GM23338 (cell line): ENCODE results near the gene ABCA13. TPM values are rescaled to one million over a fixed set of nuclear protein-coding genes. Genes with fewer than 3 reads are reported as not detected.

Experiments
- ATAC-seq: fragments of 200-7000 bp; cut with Tn5 transposase; 3 replicates; pipeline ENCODE4 v1.9.1; 2020
- DNase-seq: peaks from one replicate; pipeline ENCODE4 v3.0.0-alpha.2; 2015; ENCODE audit warnings: low spot score
- H2AFZ ChIP-seq: fragments of 200-600 bp; sonication (generic); 2 replicates; pipeline ENCODE4 v1.8.0; 2016; ENCODE audit warnings: antibody characterized with exemption, mild to moderate bottlenecking, moderate library complexity
- H3F3A ChIP-seq: fragments of 200-600 bp; sonication (generic); replicated peaks from 2 replicates; pipeline ENCODE4 v1.8.0; 2017; ENCODE audit warnings: antibody characterized with exemption, mixed run types, low read depth
- H3K27ac ChIP-seq: fragments of 200-600 bp; sonication (generic); 2 replicates; pipeline ENCODE4 v1.6.1; 2016; ENCODE audit warnings: low read depth
- H3K27me3 ChIP-seq: fragments of 200-600 bp; sonication (generic); 2 replicates; pipeline ENCODE4 v1.8.0; 2016; ENCODE audit warnings: mild to moderate bottlenecking, mixed run types, moderate library complexity; ENCODE audit not compliant: insufficient read depth
- H3K36me3 ChIP-seq: fragments of 200-600 bp; sonication (generic); 2 replicates; pipeline ENCODE4 v1.8.0; 2016; ENCODE audit warnings: mild to moderate bottlenecking; ENCODE audit not compliant: insufficient read depth
- H3K4me1 ChIP-seq: fragments of 200-600 bp; sonication (generic); 2 replicates; pipeline ENCODE4 v1.8.0; 2016; ENCODE audit warnings: mild to moderate bottlenecking, moderate library complexity; ENCODE audit not compliant: insufficient read depth
- H3K4me2 ChIP-seq: fragments of 200-600 bp; sonication (generic); 2 replicates; pipeline ENCODE4 v1.7.1; 2017; ENCODE audit warnings: mixed run types
- H3K4me3 ChIP-seq: fragments of 200-600 bp; sonication (generic); 2 replicates; pipeline ENCODE4 v1.6.1; 2016; ENCODE audit warnings: mixed run types
- H3K79me2 ChIP-seq: fragments of 200-600 bp; sonication (generic); replicated peaks from 2 replicates; pipeline ENCODE4 v1.8.0; 2017; ENCODE audit warnings: mild to moderate bottlenecking; ENCODE audit not compliant: insufficient read depth
- H3K9me2 ChIP-seq: fragments of 200-600 bp; sonication (generic); 2 replicates; pipeline ENCODE4 v1.8.0; 2017; ENCODE audit not compliant: insufficient read depth
- H4K20me1 ChIP-seq: fragments of 200-600 bp; sonication (generic); replicated peaks from 2 replicates; pipeline ENCODE4 v1.8.0; 2017; ENCODE audit warnings: mild to moderate bottlenecking; ENCODE audit not compliant: insufficient read depth
- H3K27ac Mint-ChIP-seq: 2 replicates; pipeline ENCODE4 v1.8.0; 2020; ENCODE audit warnings: inconsistent platforms, mild to moderate bottlenecking, moderate library complexity, mixed read lengths
- H3K27me3 Mint-ChIP-seq: 3 replicates; pipeline ENCODE4 v1.8.0; 2022; ENCODE audit warnings: low read depth, mild to moderate bottlenecking, moderate library complexity, mixed read lengths, inconsistent platforms; ENCODE audit not compliant: insufficient read depth, poor library complexity
- H3K36me3 Mint-ChIP-seq: 3 replicates; pipeline ENCODE4 v1.8.0; 2021; ENCODE audit warnings: low read depth, mild to moderate bottlenecking, inconsistent platforms, moderate library complexity, mixed read lengths
- H3K4me1 Mint-ChIP-seq: 3 replicates; pipeline ENCODE4 v1.8.0; 2020; ENCODE audit warnings: mild to moderate bottlenecking, inconsistent platforms, mixed read lengths
- H3K4me3 Mint-ChIP-seq: 3 replicates; pipeline ENCODE4 v1.8.0; 2021; ENCODE audit warnings: moderate library complexity, mild to moderate bottlenecking, inconsistent platforms, mixed read lengths
- H3K9me3 Mint-ChIP-seq: 3 replicates; pipeline ENCODE4 v1.8.0; 2020; ENCODE audit warnings: moderate library complexity, mild to moderate bottlenecking, inconsistent platforms, mixed read lengths
- CREB1 ChIP-seq: fragments of 250-450 bp; sonication (Bioruptor Pico); IDR thresholded peaks from 2 replicates; pipeline ENCODE4 v1.5.0; 2020; ENCODE audit warnings: low read depth, mild to moderate bottlenecking, moderate library complexity
- CTCF ChIP-seq, 2 experiments: fragments of 200-600 bp in 1 of 2; sonication (generic) in 1 of 2; conservative IDR thresholded peaks; 2 replicates each; pipeline versions ENCODE4 v1.5.1 to v1.6.1; 2016 to 2017; ENCODE audit warnings: antibody characterized with exemption in 2 of 2, low read depth in 2 of 2, mild to moderate bottlenecking in 2 of 2, moderate library complexity in 1 of 2
- ETS1 ChIP-seq: IDR thresholded peaks from 2 replicates; pipeline ENCODE4 v1.6.1; 2016; ENCODE audit warnings: antibody characterized with exemption
- ZNF331 ChIP-seq: fragments of 250-450 bp; sonication (Bioruptor Pico); IDR thresholded peaks from 2 replicates; pipeline ENCODE4 v1.5.0; 2020; ENCODE audit warnings: low read depth, mild to moderate bottlenecking, moderate library complexity
- ZNF462 ChIP-seq: fragments of 250-450 bp; sonication (Bioruptor Pico); IDR thresholded peaks from 2 replicates; pipeline ENCODE4 v1.5.0; 2020; ENCODE audit warnings: mild to moderate bottlenecking, moderate library complexity
- polyA plus RNA-seq: library from polyadenylated mRNA; unstranded; fragments of >200 nt; fragmentation: Nextera tagmentation; extraction: Ambion mirVana; gene quantifications from 2 replicates; pipeline ENCODE4 v1.2.1, GENCODE V29; 2016
- total RNA-seq: library from RNA; depleted of rRNA; stranded (reverse); fragments of >200 nt; shearing (Covaris generic); gene quantifications from 2 replicates; pipeline ENCODE4 v1.2.3, GENCODE V29; 2014

The ABCA13 gene
- total and polyA plus RNA-seq, 2 experiments from 2014 or later: 0.21 TPM; not detected in 1

- H2AFZ ChIP-seq: no peak overlapping the region
- no peak overlapping the region for H3K4me2 ChIP-seq
- H3K79me2 ChIP-seq: no peaks in the 10 kb centered on the region
- Mint-ChIP-seq H3K27me3 (no peaks in the 10 kb centered on the region), H3K9me3 (no peaks in the 10 kb centered on the region), H3K4me1 (peaks cover 14% of the 10 kb centered on the region; the same call in 2 of the 3 replicates), H3K4me3 (no peak overlapping the region), H3K36me3 (no peaks in the 10 kb centered on the region), H3K27ac (no peak overlapping the region)
- H3K4me1 ChIP-seq: peaks cover 10% of the 10 kb centered on the region; the same call in 1 of the 2 replicates
- DNase-seq (no peak), ATAC-seq (no peak)
- H3K4me3 ChIP-seq: no peak overlapping the region
- H3F3A ChIP-seq: no peaks in the 10 kb centered on the region
- TF ChIP-seq ZNF331 (CRISPR knock-in tag) (no peak), ZNF462 (CRISPR knock-in tag) (no peak), CREB1 (CRISPR knock-in tag) (no peak), CTCF (conservative IDR thresholded peaks at IDR 0.05; ENCODE audit: low read depth in 2 of 2) (no peak), ETS1 (no peak)
- H3K27ac ChIP-seq: no peak overlapping the region
- H3K27me3 ChIP-seq: no peaks in the 10 kb centered on the region
- H3K9me2 ChIP-seq: peaks cover 6% of the 10 kb centered on the region; the same call in 1 of the 2 replicates
- H3K36me3 ChIP-seq: no peaks in the 10 kb centered on the region
- no peaks in the 10 kb centered on the region for H4K20me1 ChIP-seq
These were observed 77.9 kb downstream of the ABCA13 start for GRCh38 chr7:48249166-48249565.
